K562 (cell line): Measurements from ENCODE around the gene SNUPN. TPM values are rescaled to one million over a fixed set of nuclear protein-coding genes. Genes with fewer than 3 reads are reported as not detected.

Source experiments
- AFF4 ChIP-seq: sonication (generic); formaldehyde crosslinking; IDR thresholded peaks from 2 replicates; pipeline ENCODE4 v1.8.0; 2023; ENCODE audit warnings: mild to moderate bottlenecking, missing genetic modification reagents
- BCL6 ChIP-seq: fragments of 250-450 bp; sonication (Bioruptor Pico); IDR thresholded peaks from 2 replicates; pipeline ENCODE4 v1.4.0; 2020
- CGGBP1 ChIP-seq: fragments of 250-450 bp; sonication (Bioruptor Pico); IDR thresholded peaks from 2 replicates; pipeline ENCODE4 v1.9.0; 2021; ENCODE audit warnings: mild to moderate bottlenecking
- CXXC5 ChIP-seq: fragments of 250-450 bp; sonication (Bioruptor Pico); IDR thresholded peaks from 2 replicates; pipeline ENCODE4 v1.8.0; 2022; ENCODE audit warnings: inconsistent platforms, mild to moderate bottlenecking, moderate library complexity
- DMBX1 ChIP-seq: fragments of 250-450 bp; sonication (Bioruptor Pico); IDR thresholded peaks from 2 replicates; pipeline ENCODE4 v1.8.0; 2022; ENCODE audit warnings: inconsistent platforms, mild to moderate bottlenecking, moderate library complexity, borderline replicate concordance
- E2F5 ChIP-seq: sonication (generic); formaldehyde crosslinking; IDR thresholded peaks from 2 replicates; pipeline ENCODE4 v1.8.0; 2022; ENCODE audit warnings: mild to moderate bottlenecking, missing genetic modification reagents
- KDM2B ChIP-seq: fragments of 250-450 bp; sonication (Bioruptor Pico); IDR thresholded peaks from 2 replicates; pipeline ENCODE4 v1.8.0; 2021; ENCODE audit warnings: mild to moderate bottlenecking, moderate library complexity
- MCM5 ChIP-seq: fragments of 450-650 bp; IDR thresholded peaks from 2 replicates; pipeline ENCODE4 v1.6.1; 2016; ENCODE audit warnings: low read depth
- NR2F6 ChIP-seq: fragments of 450-650 bp; formaldehyde crosslinking; IDR thresholded peaks from 2 replicates; pipeline ENCODE4 v1.4.0; 2020; ENCODE audit warnings: mild to moderate bottlenecking
- XRCC3 ChIP-seq: fragments of 450-650 bp; IDR thresholded peaks from 2 replicates; pipeline ENCODE4 v1.6.1; 2017; ENCODE audit warnings: mild to moderate bottlenecking, moderate library complexity
- ZBTB9 ChIP-seq: fragments of 450-650 bp; formaldehyde crosslinking; IDR thresholded peaks from 2 replicates; pipeline ENCODE4 v1.4.0; 2020; ENCODE audit warnings: mild to moderate bottlenecking, moderate library complexity
- ZHX1 ChIP-seq: fragments of 150-350 bp; conservative IDR thresholded peaks from 2 replicates; pipeline ENCODE4 v1.6.1; 2014; ENCODE audit warnings: low read length
- ZNF347 ChIP-seq: fragments of 450-650 bp; formaldehyde crosslinking; IDR thresholded peaks from 2 replicates; pipeline ENCODE4 v1.4.0; 2020; ENCODE audit warnings: low read depth, mild to moderate bottlenecking, moderate library complexity
- ZNF398 ChIP-seq: fragments of 250-450 bp; sonication (Bioruptor Pico); IDR thresholded peaks from 2 replicates; pipeline ENCODE4 v1.8.0; 2021; ENCODE audit warnings: moderate library complexity, mild to moderate bottlenecking, inconsistent platforms
- polyA plus RNA-seq, 8 experiments: library from polyadenylated mRNA; depleted of rRNA in 4 of 8; stranded (reverse) in 5 of 8; unstranded in 3 of 8; fragments of >200 nt; fragmentation: Nextera tagmentation in 2 of 8; fragmentation: Illumina TruSeq in 1 of 8; extraction: Ambion mirVana in 2 of 8; extraction: Trizol in 1 of 8; gene quantifications; 2 replicates each; pipeline versions ENCODE4 v1.2.1 to v1.2.3, GENCODE V29; 2011 to 2014; ENCODE audit warnings: inconsistent platforms in 1 of 8, missing spikeins in 1 of 8
- total RNA-seq, 7 experiments: library from RNA; depleted of rRNA in 6 of 7; stranded (reverse); fragments of >200 nt in 6 of 7; fragmentation: Illumina TruSeq in 2 of 7; extraction: Trizol in 2 of 7; gene quantifications; 2 replicates each; pipeline versions ENCODE4 v1.2.1 to v1.2.3, GENCODE V29; 2011 to 2021; ENCODE audit warnings: low replicate concordance in 1 of 7

Gene SNUPN
- total and polyA plus RNA-seq, 9 of the 15 experiments (the other 6 are each of a cell fraction or from before 2014, with no cell fraction given) = 32.2 to 78.3 (median 40.0) TPM

- peak; percentile 47; the same call in 1 of the 2 replicates for TF ChIP-seq ZHX1
- peak; percentile 91 for TF ChIP-seq ZBTB9 (CRISPR knock-in tag)
- no peak for TF ChIP-seq DMBX1 (CRISPR knock-in tag)
- no peak; the same call in 1 of the 2 replicates for TF ChIP-seq CGGBP1 (CRISPR knock-in tag)
- TF ChIP-seq NR2F6 (CRISPR knock-in tag) = no peak
- TF ChIP-seq CXXC5 = peak; percentile 89
- no peak for TF ChIP-seq ZNF398 (CRISPR knock-in tag)
- TF ChIP-seq KDM2B (CRISPR knock-in tag) = 0 out of 2 replicates have a peak, but pooled peaks have one; percentile 82
- no peak for TF ChIP-seq XRCC3
- no peak for TF ChIP-seq BCL6 (CRISPR knock-in tag)
- no peak for TF ChIP-seq ZNF347 (CRISPR knock-in tag)
- no peak for TF ChIP-seq E2F5 (CRISPR knock-in tag)
- no peak for TF ChIP-seq MCM5
- TF ChIP-seq AFF4 (CRISPR knock-in tag) = peak; percentile 96
Observed at GRCh38 chr15:75639709-75640482, 14.4 kb upstream of the SNUPN start, which contains the start of gene IMP3 (continued).
